Measurements from ENCODE around the gene NAV3. TPM values are rescaled to one million over a fixed set of nuclear protein-coding genes. Genes with fewer than 3 reads are reported as not detected.
A peak's percentile ranks its signal among the peaks of the same experiment; 100 is the strongest.

The NAV3 gene
- total and polyA plus RNA-seq, 2 of the 4 experiments (the other 2 are of a cell fraction), result 25.5 to 106 TPM

- Histone ChIP-seq H3K79me1 (ENCODE audit: low read depth in 1 of 2, low read length in 2 of 2) (peaks cover 20 to 33% of the 10 kb centered on the region in 2 experiments; a peak in 3 of 4 replicates), H3K27me3 (ENCODE audit: control insufficient read depth, insufficient read depth, low read length) (no peaks in the 10 kb centered on the region), H3K4ac (ENCODE audit: low read depth, low read length) (no peak overlapping the region), H3K9me3 (ENCODE audit: control insufficient read depth, insufficient read depth, low read length) (no peaks in the 10 kb centered on the region), H3K56ac (ENCODE audit: extremely low read depth, insufficient read depth, low read length) (no peak overlapping the region), H4K8ac (ENCODE audit: low read depth in 2 of 2, low read length in 2 of 2) (peak overlapping the region in 1 of 2 experiments; percentile 54; a peak in 1 of 4 replicates), H3K9ac (ENCODE audit: low read depth, low read length) (no peak overlapping the region), H3K4me2 (ENCODE audit: low read depth, low read length) (peak overlapping the region; percentile 76), H3K27ac (ENCODE audit: insufficient read depth, low read length) (no peak overlapping the region), H3K18ac (ENCODE audit: low read depth, low read length) (peak overlapping the region; percentile 12; the same call in 1 of the 2 replicates), H2BK20ac (ENCODE audit: low read depth, low read length) (no peak overlapping the region), H4K91ac (ENCODE audit: insufficient read depth, low read depth, low read length) (no peak overlapping the region), H2AK9ac (replicated peaks; ENCODE audit: low read depth, low read length, poor library complexity) (no peak overlapping the region), H3K9me1 (ENCODE audit: insufficient read depth, low read length) (peaks cover 7% of the 10 kb centered on the region), H3K14ac (replicated peaks; ENCODE audit: low read depth, low read length) (no peak overlapping the region), H2AK5ac (ENCODE audit: low read depth, low read length) (no peak overlapping the region), H4K5ac (ENCODE audit: low read depth, low read length) (peak overlapping the region; percentile 49), H3K4me1 (ENCODE audit: control insufficient read depth, insufficient read depth, low read length) (peaks cover 2% of the 10 kb centered on the region; the same call in 1 of the 2 replicates), H3K23ac (ENCODE audit: low read depth, low read length) (0 out of 2 replicates have a peak overlapping the region, but pooled peaks have one; percentile 73), H2AFZ (replicated peaks; ENCODE audit: low read length, poor library complexity) (no peak overlapping the region), H3K4me3 (ENCODE audit: insufficient read depth, low read depth, low read length) (no peak overlapping the region), H2BK5ac (ENCODE audit: low read depth, low read length, poor library complexity, severe bottlenecking) (peak overlapping the region; percentile 4), H2BK120ac (ENCODE audit: low read depth, low read length) (no peak overlapping the region), H4K20me1 (ENCODE audit: insufficient read depth, low read length) (peaks cover 3% of the 10 kb centered on the region; the same call in 1 of the 2 replicates), H2BK15ac (ENCODE audit: low read depth, low read length) (no peak overlapping the region), H3K36me3 (ENCODE audit: control insufficient read depth, insufficient read depth, low read length) (0 out of 2 replicates have a peak, but pooled peaks cover 6% of the 10 kb centered on the region)
- ChIA-PET CTCF (no interaction called here), POLR2A (ENCODE audit: unreplicated experiment) (no interaction called here)
- dilution Hi-C loops (cut with HindIII; ENCODE audit: low sequenced_read_pairs, unreplicated experiment) (no loop called here), intact Hi-C loops (cut with micrococcal nuclease) (no loop called here), in situ Hi-C loops (cut with MboI; ENCODE audit: low sequenced_read_pairs) (no loop called here)
- no peak for DNase-seq
- no TSS peak for BruUV-seq (replicated peaks)
- ATAC-seq (ENCODE audit: low read depth), result no peak
- TF ChIP-seq RFX5 (IDR thresholded peaks at IDR 0.05; ENCODE audit: low read depth, low read length) (no peak), RCOR1 (IDR thresholded peaks at IDR 0.05; ENCODE audit: insufficient replicate concordance, low read length) (no peak), MAFK (IDR thresholded peaks at IDR 0.05; ENCODE audit: low read depth, low read length) (no peak), CTCF (conservative IDR thresholded peaks at IDR 0.05; ENCODE audit: low read depth, low read length) (no peak), MAZ (IDR thresholded peaks at IDR 0.05; ENCODE audit: borderline replicate concordance, low read depth, low read length) (no peak), SMC3 (IDR thresholded peaks at IDR 0.05; ENCODE audit: low read depth, low read length) (no peak)
- no CpG with 5 or more reads among the region's 1 CpG for WGBS, 2 experiments (ENCODE audit: extremely low coverage in 2 of 2, insufficient read length in 1 of 2)
These were observed 142.9 kb downstream of the NAV3 start for GRCh38 chr12:77973579-77973978.

Data from IMR-90 (cell line).